CD4-positive, CD25-positive, alpha-beta regulatory T cell (primary cell): ENCODE data around the gene SLC41A3. TPM values are rescaled to one million over a fixed set of nuclear protein-coding genes. Genes with fewer than 3 reads are reported as not detected.
"Not testable (repeated sequence)": the region's sequence is repeated elsewhere in the genome, so short reads cannot be mapped to it uniquely, and the experiment has no call there.

ENCODE experiments used
- ATAC-seq, 2 donors: fragments of 150-1000 bp; cut with Tn5 transposase; one replicate each; pipeline ENCODE4 v1.10.0; 2021; ENCODE audit warnings: low read depth in 2 of 2, moderate number of reproducible peaks in 2 of 2, moderate library complexity in 1 of 2
- DNase-seq, 3 donors: peaks; one replicate each; pipeline versions ENCODE4 v3.0.0 to v3.0.0-alpha.2; 2012 to 2022; ENCODE audit warnings: mixed read lengths in 1 of 3
- H3K27ac ChIP-seq: one replicate; pipeline ENCODE4 v1.7.0; 2013; ENCODE audit warnings: mild to moderate bottlenecking, low read length; ENCODE audit not compliant: insufficient read depth, poor library complexity, severe bottlenecking
- H3K27me3 ChIP-seq: one replicate; pipeline ENCODE4 v1.7.0; 2013; ENCODE audit warnings: low read length; ENCODE audit not compliant: control insufficient read depth, insufficient read depth
- H3K36me3 ChIP-seq: one replicate; pipeline ENCODE4 v1.7.0; 2013; ENCODE audit warnings: mild to moderate bottlenecking, low read length, moderate library complexity; ENCODE audit not compliant: control insufficient read depth, insufficient read depth
- H3K4me1 ChIP-seq: 2 replicates; pipeline ENCODE4 v1.7.0; 2013; ENCODE audit warnings: mild to moderate bottlenecking, low read length; ENCODE audit not compliant: insufficient read depth, control insufficient read depth, poor library complexity, severe bottlenecking
- H3K4me3 ChIP-seq: one replicate; pipeline ENCODE4 v1.7.0; 2013; ENCODE audit warnings: low read depth, mild to moderate bottlenecking, low read length, moderate library complexity
- H3K9me3 ChIP-seq, 2 experiments: 1 replicate in 1 of 2; 2 replicates in 1 of 2; pipeline ENCODE4 v1.7.0; 2013; ENCODE audit warnings: low read length in 2 of 2, mild to moderate bottlenecking in 1 of 2, moderate library complexity in 1 of 2; ENCODE audit not compliant: control insufficient read depth in 2 of 2
- H3K27ac Mint-ChIP-seq, 3 donors: one replicate each; pipeline ENCODE4 v1.8.0; 2020 to 2022; ENCODE audit warnings: mild to moderate bottlenecking in 3 of 3, mixed read lengths in 3 of 3, moderate library complexity in 2 of 3
- H3K27me3 Mint-ChIP-seq: one replicate; pipeline ENCODE4 v1.8.0; 2022; ENCODE audit warnings: mild to moderate bottlenecking, mixed read lengths
- H3K36me3 Mint-ChIP-seq: one replicate; pipeline ENCODE4 v1.8.0; 2020; ENCODE audit warnings: mixed read lengths
- H3K4me1 Mint-ChIP-seq, 4 donors: one replicate each; pipeline ENCODE4 v1.8.0; 2020 to 2022; ENCODE audit warnings: mixed read lengths in 4 of 4, mild to moderate bottlenecking in 1 of 4
- H3K4me3 Mint-ChIP-seq, 4 donors: one replicate each; pipeline ENCODE4 v1.8.0; 2020 to 2022; ENCODE audit warnings: mild to moderate bottlenecking in 4 of 4, mixed read lengths in 4 of 4, moderate library complexity in 3 of 4
- H3K9me3 Mint-ChIP-seq, 7 donors: one replicate each; pipeline ENCODE4 v1.8.0; 2020 to 2022; ENCODE audit warnings: mixed read lengths in 7 of 7, mild to moderate bottlenecking in 3 of 7, moderate library complexity in 2 of 7
- polyA plus RNA-seq, 4 donors: library from polyadenylated mRNA; unstranded; fragments of 300-500 nt; fragmentation: Illumina TruSeq; gene quantifications; one replicate each; pipeline ENCODE4 v1.2.3, GENCODE V29; 2021
- total RNA-seq: library from RNA; stranded (reverse); gene quantifications from one replicate; pipeline ENCODE4 v1.2.3, GENCODE V29; 2022

SLC41A3 gene
- total and polyA plus RNA-seq, 5 donors from 2014 or later = 31.2 to 51.3 (median 40.3) TPM

- Mint-ChIP-seq H3K36me3 (peaks cover 40% of the 10 kb centered on the region), H3K27ac (no peak overlapping the region), H3K9me3 (peaks cover 0 to 7% (median 0%) of the 10 kb centered on the region in 7 donors), H3K27me3 (no peaks in the 10 kb centered on the region), H3K4me1 (peaks cover 20 to 34% (median 25%) of the 10 kb centered on the region in 4 donors), H3K4me3 (no peak overlapping the region)
- Histone ChIP-seq H3K36me3 (peaks cover 3% of the 10 kb centered on the region), H3K4me3 (no peak overlapping the region), H3K27ac (no peak overlapping the region), H3K4me1 (peaks cover 6% of the 10 kb centered on the region), H3K9me3 (no peaks in the 10 kb centered on the region), H3K27me3 (no peaks in the 10 kb centered on the region)
- ATAC-seq (no peak), DNase-seq (no peak)
Observed at GRCh38 chr3:126067959-126068358, 16.0 kb downstream of the SLC41A3 start.

GRCh38 chr3:126066676-126067075, 17.2 kb downstream of the SLC41A3 start:
- not testable (repeated sequence) for H3K9me3 ChIP-seq, H3K27me3 Mint-ChIP-seq

GRCh38 chr3:126065876-126066275, 18.0 kb downstream of the SLC41A3 start:
- H3K9me3 Mint-ChIP-seq = peaks cover 0 to 2% (median 0%) of the 10 kb centered on the region in 7 donors
- DNase-seq (no peak), ATAC-seq (no peak)
- H3K27me3 ChIP-seq = no peaks in the 10 kb centered on the region
- H3K36me3 Mint-ChIP-seq = peaks cover 31% of the 10 kb centered on the region
- no peak overlapping the region for H3K4me3 ChIP-seq
- H3K9me3 ChIP-seq = no peaks in the 10 kb centered on the region
- H3K4me1 ChIP-seq = peaks cover 6% of the 10 kb centered on the region
- no peak overlapping the region for H3K4me3 Mint-ChIP-seq
- no peaks in the 10 kb centered on the region for H3K27me3 Mint-ChIP-seq
- peaks cover 20 to 34% (median 24%) of the 10 kb centered on the region in 4 donors for H3K4me1 Mint-ChIP-seq
- peak overlapping the region in 1 of 3 donors; percentile 17 for H3K27ac Mint-ChIP-seq
- peaks cover 3% of the 10 kb centered on the region for H3K36me3 ChIP-seq
- H3K27ac ChIP-seq = no peak overlapping the region

More at GRCh38 chr3:126066676-126067075, 17.2 kb downstream of the SLC41A3 start:
- H3K4me1 Mint-ChIP-seq = peaks cover 23 to 34% (median 25%) of the 10 kb centered on the region in 4 donors
- not testable (repeated sequence) for H3K9me3 Mint-ChIP-seq, H3K27me3 ChIP-seq, DNase-seq, ATAC-seq, H3K36me3 ChIP-seq, H3K27ac ChIP-seq, H3K4me1 ChIP-seq, H3K4me3 Mint-ChIP-seq, H3K4me3 ChIP-seq, H3K27ac Mint-ChIP-seq
- peaks cover 31% of the 10 kb centered on the region for H3K36me3 Mint-ChIP-seq

- Histone ChIP-seq H3K4me3 (no peak overlapping the region), H3K4me1 (peaks cover 6% of the 10 kb centered on the region), H3K27ac (no peak overlapping the region), H3K27me3 (no peaks in the 10 kb centered on the region), H3K36me3 (peaks cover 3% of the 10 kb centered on the region), H3K9me3 (no peaks in the 10 kb centered on the region)
- Mint-ChIP-seq H3K27me3 (no peaks in the 10 kb centered on the region), H3K4me3 (peak overlapping the region in 2 of 4 donors; percentile 26 to 71), H3K36me3 (peaks cover 32% of the 10 kb centered on the region), H3K27ac (peak overlapping the region; percentile 17 to 88 (median 86)), H3K4me1 (peaks cover 18 to 32% (median 23%) of the 10 kb centered on the region in 4 donors), H3K9me3 (peaks cover 0 to 2% (median 0%) of the 10 kb centered on the region in 7 donors)
- ATAC-seq = no peak
- no peak for DNase-seq
Observed at GRCh38 chr3:126064627-126065258, 19.2 kb downstream of the SLC41A3 start.

- Mint-ChIP-seq H3K4me1 (peaks cover 15 to 29% (median 21%) of the 10 kb centered on the region in 4 donors), H3K9me3 (peaks cover 0 to 2% (median 0%) of the 10 kb centered on the region in 7 donors), H3K36me3 (peaks cover 42% of the 10 kb centered on the region), H3K4me3 (peak overlapping the region in 2 of 4 donors; percentile 11 to 57), H3K27ac (peak overlapping the region; percentile 66 to 91 (median 88)), H3K27me3 (no peaks in the 10 kb centered on the region)
- Histone ChIP-seq H3K27me3 (no peaks in the 10 kb centered on the region), H3K36me3 (peaks cover 5% of the 10 kb centered on the region), H3K27ac (no peak overlapping the region), H3K4me1 (peaks cover 6% of the 10 kb centered on the region), H3K4me3 (no peak overlapping the region), H3K9me3 (no peaks in the 10 kb centered on the region)
- peak in 1 of 2 donors; percentile 46 for ATAC-seq
- DNase-seq = peak in 1 of 3 donors; percentile 30
Observed at GRCh38 chr3:126063358-126063965, 20.5 kb downstream of the SLC41A3 start.

GRCh38 chr3:126061301-126062032, 22.5 kb downstream of the SLC41A3 start:
- Mint-ChIP-seq H3K4me1 (peaks cover 16 to 23% (median 21%) of the 10 kb centered on the region in 4 donors), H3K4me3 (no peak overlapping the region), H3K9me3 (peaks cover 0 to 2% (median 0%) of the 10 kb centered on the region in 7 donors), H3K36me3 (peaks cover 38% of the 10 kb centered on the region), H3K27ac (no peak overlapping the region), H3K27me3 (no peaks in the 10 kb centered on the region)
- H3K4me3 ChIP-seq = no peak overlapping the region
- peaks cover 6% of the 10 kb centered on the region for H3K4me1 ChIP-seq
- DNase-seq (no peak), ATAC-seq (no peak)
- H3K36me3 ChIP-seq = peaks cover 5% of the 10 kb centered on the region
- H3K27ac ChIP-seq = no peak overlapping the region
- H3K9me3 ChIP-seq = no peaks in the 10 kb centered on the region
- no peaks in the 10 kb centered on the region for H3K27me3 ChIP-seq

GRCh38 chr3:126060613-126061145, 23.2 kb downstream of the SLC41A3 start:
- Mint-ChIP-seq H3K27me3 (no peaks in the 10 kb centered on the region), H3K36me3 (peaks cover 30% of the 10 kb centered on the region), H3K9me3 (peaks cover 0 to 2% (median 0%) of the 10 kb centered on the region in 7 donors), H3K4me1 (peaks cover 9 to 22% (median 20%) of the 10 kb centered on the region in 4 donors), H3K27ac (no peak overlapping the region), H3K4me3 (no peak overlapping the region)
- no peak for ATAC-seq
- no peak overlapping the region for H3K27ac ChIP-seq
- no peak overlapping the region for H3K4me3 ChIP-seq
- H3K36me3 ChIP-seq = peaks cover 5% of the 10 kb centered on the region
- no peaks in the 10 kb centered on the region for H3K9me3 ChIP-seq
- no peak for DNase-seq
- peaks cover 6% of the 10 kb centered on the region for H3K4me1 ChIP-seq
- no peaks in the 10 kb centered on the region for H3K27me3 ChIP-seq
